D721Med (cell line): Measurements from ENCODE around the gene SLC25A48.

Experiments
- DNase-seq: peaks from one replicate; pipeline ENCODE4 v3.0.0; 2011; ENCODE audit warnings: low spot score; ENCODE audit not compliant: insufficient read length
- FAIRE-seq: peaks from 2 replicates; lab custom pipeline; 2011; peaks lifted over from hg19 to GRCh38; lab: Jason Lieb, UNC
- TF ChIP-seq, protein P1 (sequence below): IDR thresholded peaks from 2 replicates; pipeline ENCODE4 v1.5.1; 2012; ENCODE audit warnings: mild to moderate bottlenecking, control low read depth; ENCODE audit not compliant: insufficient read depth; ENCODE audit errors: missing control alignments

SLC25A48 gene

DNA sequence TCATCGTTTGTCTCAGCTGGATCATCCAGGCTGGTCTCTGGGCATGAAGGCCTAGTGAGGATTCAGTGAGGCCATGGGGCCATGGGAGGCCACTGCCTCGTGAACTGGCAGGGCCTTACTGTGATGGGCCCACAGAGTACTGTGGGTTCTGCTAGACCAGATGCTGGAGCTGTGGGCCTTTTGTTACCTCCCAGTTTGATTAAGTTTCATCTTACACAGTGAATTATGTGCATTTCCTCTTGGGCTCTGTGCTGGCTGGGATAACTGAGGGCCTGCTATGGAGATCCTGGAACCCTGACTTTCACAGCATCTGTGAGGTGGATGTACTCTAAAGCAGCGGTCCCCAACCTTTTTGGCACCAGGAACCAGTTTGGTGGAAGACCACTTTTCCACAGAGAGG is 19.7 kb upstream of the SLC25A48 start:
- TF ChIP-seq, protein P1, sequence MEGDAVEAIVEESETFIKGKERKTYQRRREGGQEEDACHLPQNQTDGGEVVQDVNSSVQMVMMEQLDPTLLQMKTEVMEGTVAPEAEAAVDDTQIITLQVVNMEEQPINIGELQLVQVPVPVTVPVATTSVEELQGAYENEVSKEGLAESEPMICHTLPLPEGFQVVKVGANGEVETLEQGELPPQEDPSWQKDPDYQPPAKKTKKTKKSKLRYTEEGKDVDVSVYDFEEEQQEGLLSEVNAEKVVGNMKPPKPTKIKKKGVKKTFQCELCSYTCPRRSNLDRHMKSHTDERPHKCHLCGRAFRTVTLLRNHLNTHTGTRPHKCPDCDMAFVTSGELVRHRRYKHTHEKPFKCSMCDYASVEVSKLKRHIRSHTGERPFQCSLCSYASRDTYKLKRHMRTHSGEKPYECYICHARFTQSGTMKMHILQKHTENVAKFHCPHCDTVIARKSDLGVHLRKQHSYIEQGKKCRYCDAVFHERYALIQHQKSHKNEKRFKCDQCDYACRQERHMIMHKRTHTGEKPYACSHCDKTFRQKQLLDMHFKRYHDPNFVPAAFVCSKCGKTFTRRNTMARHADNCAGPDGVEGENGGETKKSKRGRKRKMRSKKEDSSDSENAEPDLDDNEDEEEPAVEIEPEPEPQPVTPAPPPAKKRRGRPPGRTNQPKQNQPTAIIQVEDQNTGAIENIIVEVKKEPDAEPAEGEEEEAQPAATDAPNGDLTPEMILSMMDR, result no peak
- DNase-seq, result no peak
- no peak for FAIRE-seq

DNA sequence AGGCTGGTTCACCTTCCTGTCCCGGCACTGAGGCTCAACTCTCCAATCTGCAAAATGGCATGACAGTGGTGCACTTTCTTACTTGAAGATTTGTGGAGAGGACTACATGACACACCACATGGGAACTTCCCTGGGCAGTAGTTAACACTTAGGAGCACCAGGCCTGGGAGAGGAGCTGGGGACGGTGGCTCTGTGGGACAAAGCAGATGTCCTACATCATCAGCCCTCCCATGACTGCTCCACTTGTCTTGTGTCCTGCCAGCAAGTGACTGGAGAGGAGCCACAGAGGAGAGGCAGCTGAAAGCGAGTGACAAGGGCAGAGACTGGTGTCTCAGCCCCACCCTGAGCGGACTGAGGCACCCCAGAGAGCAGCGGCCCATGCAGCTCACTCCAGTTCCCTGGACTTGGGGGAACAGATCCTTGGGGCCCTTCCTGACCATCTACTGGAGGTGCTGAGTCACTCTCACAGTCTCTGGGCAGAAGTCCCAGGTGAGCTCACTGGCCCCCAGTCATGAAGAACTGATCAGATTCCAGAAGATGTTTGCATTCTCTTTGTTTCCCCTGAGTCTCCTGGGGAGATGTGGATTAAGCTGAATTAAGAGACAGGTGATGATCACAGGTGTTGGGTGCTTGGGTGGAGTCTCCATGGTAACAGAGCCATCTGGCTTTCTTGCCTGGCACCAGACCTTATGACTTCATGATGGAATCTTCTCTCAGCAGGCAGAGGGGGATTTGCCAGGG is 13.2 kb upstream of the SLC25A48 start:
- FAIRE-seq, result no peak
- no peak for DNase-seq
- TF ChIP-seq, protein P1, result no peak

DNA sequence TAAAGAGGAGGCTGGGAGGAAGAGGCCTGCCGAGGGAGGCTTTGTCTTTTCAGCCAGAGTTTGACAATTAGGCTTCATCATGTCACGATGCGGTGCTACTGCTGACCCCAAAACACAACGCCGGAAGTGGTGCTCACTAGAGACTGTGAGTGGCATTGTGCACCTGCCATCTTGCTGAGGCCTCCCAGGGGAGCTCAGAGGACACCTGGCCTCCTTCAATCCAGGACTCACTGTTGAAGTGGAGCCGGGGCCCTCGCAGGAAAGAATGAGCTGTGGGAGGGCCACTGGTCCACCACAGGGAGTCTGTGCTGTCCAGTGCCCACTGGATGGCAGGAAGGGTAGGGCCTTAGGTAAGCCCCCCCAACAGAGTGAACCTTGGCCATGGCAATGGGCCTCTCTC is 12.7 kb upstream of the SLC25A48 start:
- FAIRE-seq, result no peak
- TF ChIP-seq, protein P1, result no peak
- no peak for DNase-seq

DNA sequence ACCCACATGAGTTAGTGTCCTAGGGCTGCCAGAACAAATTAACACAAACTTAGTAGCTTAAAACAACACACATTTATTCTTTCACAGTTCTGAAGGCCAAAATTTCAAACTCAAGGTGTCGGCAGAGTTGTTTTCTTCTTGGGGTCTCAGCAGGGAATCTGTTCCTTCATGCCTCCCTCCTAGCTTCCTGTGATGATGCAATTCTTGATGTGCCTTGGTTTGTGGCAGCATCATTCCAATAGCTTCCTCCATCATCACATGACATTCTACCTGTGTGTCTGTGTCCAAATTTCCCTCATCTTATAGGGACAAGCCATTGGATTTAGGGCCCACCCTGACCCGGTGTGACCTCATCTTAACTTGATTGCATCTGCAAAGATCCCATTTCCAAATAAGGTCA is 12.2 kb upstream of the SLC25A48 start:
- FAIRE-seq (no peak), DNase-seq (no peak)
- TF ChIP-seq, protein P1, result no peak

DNA sequence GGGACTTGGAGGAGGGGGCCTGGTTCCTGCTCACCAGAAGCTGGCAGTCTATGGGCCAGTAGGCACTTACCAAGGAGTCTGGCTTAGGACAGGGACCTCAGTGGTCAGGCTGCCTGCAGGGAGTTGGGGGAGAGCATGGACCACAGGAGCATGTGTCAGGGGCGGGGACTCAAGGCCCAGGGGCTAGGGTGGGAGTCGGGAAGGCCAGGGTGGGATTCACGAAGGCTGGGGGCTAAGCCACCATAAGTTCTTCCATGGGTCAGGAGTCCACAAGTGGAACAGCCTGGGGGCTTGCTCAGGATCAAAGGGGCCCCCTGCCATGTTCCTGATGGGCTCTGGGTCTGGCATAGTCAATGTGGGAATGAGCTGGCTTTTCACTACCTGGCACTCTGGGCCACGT is 11.5 kb upstream of the SLC25A48 start:
- DNase-seq, result no peak
- TF ChIP-seq, protein P1, result no peak
- no peak for FAIRE-seq

DNA sequence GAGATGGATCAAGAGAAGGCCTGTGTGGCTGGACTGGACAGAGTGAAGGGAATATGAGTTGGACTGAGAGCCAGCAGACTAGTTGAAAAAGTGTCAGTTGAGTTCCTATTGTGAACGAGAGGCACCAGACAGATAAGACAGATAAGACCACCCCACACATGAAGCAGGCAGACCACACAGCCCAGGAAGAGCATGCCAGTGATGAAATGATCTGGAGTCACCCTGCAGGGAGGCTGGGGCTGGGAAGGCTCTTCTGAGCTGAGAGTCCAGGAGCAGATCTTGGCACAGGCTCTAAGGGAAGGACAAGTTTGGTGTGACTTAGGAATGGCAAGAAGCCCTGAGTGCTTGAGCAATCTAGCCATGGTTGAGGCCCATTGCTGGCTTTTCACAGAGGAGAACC is 10.6 kb upstream of the SLC25A48 start:
- DNase-seq, result no peak
- FAIRE-seq, result no peak
- TF ChIP-seq, protein P1, result no peak

DNA sequence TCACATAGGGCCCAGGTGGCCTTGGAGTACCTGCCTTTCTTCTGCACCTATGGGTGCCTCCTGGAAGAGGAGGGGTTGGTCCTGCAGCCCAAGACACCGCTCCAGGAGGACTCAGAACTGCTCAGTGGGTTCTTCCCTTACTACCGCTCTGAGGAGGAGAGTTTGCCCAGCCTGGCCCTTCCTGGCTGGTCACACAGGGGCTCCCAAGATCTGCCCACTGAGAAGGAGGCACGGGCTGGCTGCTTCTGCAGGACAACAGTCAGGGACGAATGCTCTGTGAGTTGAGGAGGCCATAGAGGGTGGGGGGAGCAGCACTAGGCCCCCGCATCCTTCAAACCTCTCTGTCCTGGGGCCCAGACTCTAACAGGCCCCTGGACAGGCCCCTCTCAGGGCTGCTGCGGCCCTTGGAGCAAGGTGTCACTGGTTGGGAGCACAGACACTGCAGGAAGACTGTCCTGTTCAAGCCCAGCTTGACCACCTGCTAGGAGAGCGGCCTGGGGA is 9.9 kb upstream of the SLC25A48 start:
- FAIRE-seq, result no peak
- DNase-seq, result no peak
- TF ChIP-seq, protein P1, result no peak
